ENCODE data around the gene VPS50.

DNA sequence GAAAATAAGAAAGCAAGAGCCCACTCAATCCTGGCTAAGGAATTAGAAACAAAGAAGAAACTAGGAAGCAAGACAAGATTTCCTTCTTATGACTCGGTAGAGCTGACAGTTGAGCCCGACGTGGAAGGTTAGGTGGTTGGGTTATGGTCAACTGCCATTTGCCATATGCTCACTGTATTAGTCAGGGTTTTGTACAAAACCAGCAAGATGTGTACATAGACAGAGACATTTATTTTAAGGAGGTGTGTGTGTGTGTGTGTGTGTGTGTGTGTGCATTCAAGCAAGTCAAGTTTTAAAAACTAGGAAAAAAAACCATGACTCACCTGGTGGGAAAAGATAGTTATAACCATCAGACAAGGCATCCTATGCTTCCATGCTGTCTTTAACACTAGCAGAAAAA lies 158.5 kb downstream of the VPS50 start:
- TF ChIP-seq, protein P1, sequence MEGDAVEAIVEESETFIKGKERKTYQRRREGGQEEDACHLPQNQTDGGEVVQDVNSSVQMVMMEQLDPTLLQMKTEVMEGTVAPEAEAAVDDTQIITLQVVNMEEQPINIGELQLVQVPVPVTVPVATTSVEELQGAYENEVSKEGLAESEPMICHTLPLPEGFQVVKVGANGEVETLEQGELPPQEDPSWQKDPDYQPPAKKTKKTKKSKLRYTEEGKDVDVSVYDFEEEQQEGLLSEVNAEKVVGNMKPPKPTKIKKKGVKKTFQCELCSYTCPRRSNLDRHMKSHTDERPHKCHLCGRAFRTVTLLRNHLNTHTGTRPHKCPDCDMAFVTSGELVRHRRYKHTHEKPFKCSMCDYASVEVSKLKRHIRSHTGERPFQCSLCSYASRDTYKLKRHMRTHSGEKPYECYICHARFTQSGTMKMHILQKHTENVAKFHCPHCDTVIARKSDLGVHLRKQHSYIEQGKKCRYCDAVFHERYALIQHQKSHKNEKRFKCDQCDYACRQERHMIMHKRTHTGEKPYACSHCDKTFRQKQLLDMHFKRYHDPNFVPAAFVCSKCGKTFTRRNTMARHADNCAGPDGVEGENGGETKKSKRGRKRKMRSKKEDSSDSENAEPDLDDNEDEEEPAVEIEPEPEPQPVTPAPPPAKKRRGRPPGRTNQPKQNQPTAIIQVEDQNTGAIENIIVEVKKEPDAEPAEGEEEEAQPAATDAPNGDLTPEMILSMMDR (IDR thresholded peaks at IDR 0.05; ENCODE audit: insufficient read depth, low read length) = no peak
- TF ChIP-seq POLR2AphosphoS5 (IDR thresholded peaks at IDR 0.05; ENCODE audit: low read depth) = no peak
- no peak for TF ChIP-seq GABPA (IDR thresholded peaks at IDR 0.05; ENCODE audit: low read depth)
- TF ChIP-seq, protein P2, sequence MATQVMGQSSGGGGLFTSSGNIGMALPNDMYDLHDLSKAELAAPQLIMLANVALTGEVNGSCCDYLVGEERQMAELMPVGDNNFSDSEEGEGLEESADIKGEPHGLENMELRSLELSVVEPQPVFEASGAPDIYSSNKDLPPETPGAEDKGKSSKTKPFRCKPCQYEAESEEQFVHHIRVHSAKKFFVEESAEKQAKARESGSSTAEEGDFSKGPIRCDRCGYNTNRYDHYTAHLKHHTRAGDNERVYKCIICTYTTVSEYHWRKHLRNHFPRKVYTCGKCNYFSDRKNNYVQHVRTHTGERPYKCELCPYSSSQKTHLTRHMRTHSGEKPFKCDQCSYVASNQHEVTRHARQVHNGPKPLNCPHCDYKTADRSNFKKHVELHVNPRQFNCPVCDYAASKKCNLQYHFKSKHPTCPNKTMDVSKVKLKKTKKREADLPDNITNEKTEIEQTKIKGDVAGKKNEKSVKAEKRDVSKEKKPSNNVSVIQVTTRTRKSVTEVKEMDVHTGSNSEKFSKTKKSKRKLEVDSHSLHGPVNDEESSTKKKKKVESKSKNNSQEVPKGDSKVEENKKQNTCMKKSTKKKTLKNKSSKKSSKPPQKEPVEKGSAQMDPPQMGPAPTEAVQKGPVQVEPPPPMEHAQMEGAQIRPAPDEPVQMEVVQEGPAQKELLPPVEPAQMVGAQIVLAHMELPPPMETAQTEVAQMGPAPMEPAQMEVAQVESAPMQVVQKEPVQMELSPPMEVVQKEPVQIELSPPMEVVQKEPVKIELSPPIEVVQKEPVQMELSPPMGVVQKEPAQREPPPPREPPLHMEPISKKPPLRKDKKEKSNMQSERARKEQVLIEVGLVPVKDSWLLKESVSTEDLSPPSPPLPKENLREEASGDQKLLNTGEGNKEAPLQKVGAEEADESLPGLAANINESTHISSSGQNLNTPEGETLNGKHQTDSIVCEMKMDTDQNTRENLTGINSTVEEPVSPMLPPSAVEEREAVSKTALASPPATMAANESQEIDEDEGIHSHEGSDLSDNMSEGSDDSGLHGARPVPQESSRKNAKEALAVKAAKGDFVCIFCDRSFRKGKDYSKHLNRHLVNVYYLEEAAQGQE (IDR thresholded peaks at IDR 0.05; ENCODE audit: insufficient replicate concordance, low read depth) = no peak
- no peak for TF ChIP-seq SPI1 (IDR thresholded peaks at IDR 0.05; ENCODE audit: borderline replicate concordance, low read depth)
